Activated CD8-positive, alpha-beta T cell treated with anti-CD3 and anti-CD28 coated beads for 36 hours (primary cell): ENCODE measurements around the gene CLEC1A. TPM values are rescaled to one million over a fixed set of nuclear protein-coding genes. Genes with fewer than 3 reads are reported as not detected.

Experiments used
- ATAC-seq: fragments of 200-7000 bp; cut with Tn5 transposase; one replicate; pipeline ENCODE4 v1.10.0; 2021; ENCODE audit warnings: mild to moderate bottlenecking, moderate library complexity
- CTCF ChIA-PET: fragments of 350-600 bp; sonication (Branson Sonifier 250); formaldehyde crosslinking; loops from one replicate; lab custom pipeline; 2021; ENCODE audit warnings: antibody characterized with exemption; lab: Charles Lee
- POLR2A ChIA-PET: fragments of 350-600 bp; sonication (Branson Sonifier 250); formaldehyde crosslinking; loops from one replicate; lab custom pipeline; 2021; ENCODE audit warnings: antibody characterized with exemption; lab: Charles Lee
- DNase-seq: peaks from one replicate; pipeline ENCODE4 v3.0.0-alpha.2; 2020
- H3K27ac Mint-ChIP-seq: one replicate; pipeline ENCODE4 v1.8.0; 2021; ENCODE audit warnings: mild to moderate bottlenecking, mixed read lengths
- H3K27me3 Mint-ChIP-seq: one replicate; pipeline ENCODE4 v1.8.0; 2021; ENCODE audit warnings: mixed read lengths
- H3K36me3 Mint-ChIP-seq: one replicate; pipeline ENCODE4 v1.8.0; 2021; ENCODE audit warnings: low read depth, mixed read lengths
- H3K4me1 Mint-ChIP-seq: one replicate; pipeline ENCODE4 v1.8.0; 2021; ENCODE audit warnings: low read depth, mixed read lengths
- H3K4me3 Mint-ChIP-seq: one replicate; pipeline ENCODE4 v1.8.0; 2021; ENCODE audit warnings: mild to moderate bottlenecking, moderate library complexity, mixed read lengths
- H3K9me3 Mint-ChIP-seq: one replicate; pipeline ENCODE4 v1.8.0; 2021; ENCODE audit warnings: mixed read lengths
- intact Hi-C: fragments of 100-400 bp; cut with micrococcal nuclease; formaldehyde crosslinking; loops from one replicate; pipeline ENCODE4 v1.10.0; 2022
- total RNA-seq, 2 experiments: library from RNA; stranded (reverse); gene quantifications; one replicate each; pipeline ENCODE4 v1.2.3, GENCODE V29; 2021
- TF ChIP-seq, protein P1 (sequence below): fragments of 200-600 bp; IDR thresholded peaks from one replicate; pipeline ENCODE4 v1.8.0; 2022; ENCODE audit warnings: antibody characterized with exemption, mild to moderate bottlenecking

Gene CLEC1A
- total RNA-seq, 2 experiments from 2014 or later: not detected

DNA sequence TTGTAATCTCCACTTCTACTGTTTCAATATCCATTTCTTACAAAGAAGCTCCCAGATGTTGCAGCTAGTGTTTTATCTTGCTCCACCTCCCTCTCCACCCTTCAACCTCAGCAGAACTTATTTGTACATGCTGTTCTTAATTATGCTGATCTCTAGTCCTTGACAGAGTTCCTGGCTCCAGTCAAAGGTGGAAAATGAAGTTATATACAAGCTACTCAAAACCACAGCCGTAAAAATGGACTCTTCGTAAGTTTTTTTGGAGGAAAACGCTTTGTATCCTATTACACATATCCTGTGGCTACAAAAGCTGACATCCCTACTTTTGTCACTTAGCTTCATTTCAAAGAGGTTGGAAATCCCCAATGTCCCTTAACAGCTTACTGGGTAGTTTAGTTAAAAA is 1.3 kb downstream of the CLEC1A start:
- TF ChIP-seq, protein P1, sequence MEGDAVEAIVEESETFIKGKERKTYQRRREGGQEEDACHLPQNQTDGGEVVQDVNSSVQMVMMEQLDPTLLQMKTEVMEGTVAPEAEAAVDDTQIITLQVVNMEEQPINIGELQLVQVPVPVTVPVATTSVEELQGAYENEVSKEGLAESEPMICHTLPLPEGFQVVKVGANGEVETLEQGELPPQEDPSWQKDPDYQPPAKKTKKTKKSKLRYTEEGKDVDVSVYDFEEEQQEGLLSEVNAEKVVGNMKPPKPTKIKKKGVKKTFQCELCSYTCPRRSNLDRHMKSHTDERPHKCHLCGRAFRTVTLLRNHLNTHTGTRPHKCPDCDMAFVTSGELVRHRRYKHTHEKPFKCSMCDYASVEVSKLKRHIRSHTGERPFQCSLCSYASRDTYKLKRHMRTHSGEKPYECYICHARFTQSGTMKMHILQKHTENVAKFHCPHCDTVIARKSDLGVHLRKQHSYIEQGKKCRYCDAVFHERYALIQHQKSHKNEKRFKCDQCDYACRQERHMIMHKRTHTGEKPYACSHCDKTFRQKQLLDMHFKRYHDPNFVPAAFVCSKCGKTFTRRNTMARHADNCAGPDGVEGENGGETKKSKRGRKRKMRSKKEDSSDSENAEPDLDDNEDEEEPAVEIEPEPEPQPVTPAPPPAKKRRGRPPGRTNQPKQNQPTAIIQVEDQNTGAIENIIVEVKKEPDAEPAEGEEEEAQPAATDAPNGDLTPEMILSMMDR: no peak
- no peaks in the 10 kb centered on the region for H3K36me3 Mint-ChIP-seq
- CTCF ChIA-PET: interaction anchor here (1.1 kb wide), 1 partner anchor 35 kb away, joined by 3 read pairs; no protein-coding TSS in a partner anchor
- no peak overlapping the region for H3K27ac Mint-ChIP-seq
- no peaks in the 10 kb centered on the region for H3K9me3 Mint-ChIP-seq
- no peaks in the 10 kb centered on the region for H3K27me3 Mint-ChIP-seq
- POLR2A ChIA-PET: interaction anchor here (1.1 kb wide), 1 partner anchor 13 kb away, joined by 3 read pairs; no protein-coding TSS in a partner anchor
- no peaks in the 10 kb centered on the region for H3K4me1 Mint-ChIP-seq
- ATAC-seq (no peak), DNase-seq (no peak)
- no peak overlapping the region for H3K4me3 Mint-ChIP-seq
- intact Hi-C loops: no loop called here

DNA sequence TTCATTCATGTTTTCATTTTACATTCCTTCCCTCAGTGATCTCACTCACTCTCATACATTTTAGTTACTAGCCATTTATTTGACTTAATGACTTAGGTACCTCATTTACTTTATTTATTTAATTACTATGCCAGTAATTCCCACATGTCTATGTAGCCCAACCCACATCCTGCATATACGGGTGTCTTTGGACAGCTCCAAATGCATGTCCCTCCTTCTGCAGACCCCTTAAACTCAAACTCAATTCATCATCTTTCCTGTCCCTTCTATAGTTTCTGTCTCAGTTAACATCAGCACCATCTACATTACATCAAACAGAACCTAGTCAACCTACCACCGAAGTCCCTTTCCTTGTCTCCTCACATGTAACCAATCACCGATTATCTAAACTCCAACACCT is 2.8 kb downstream of the CLEC1A start:
- intact Hi-C loops: no loop called here
- POLR2A ChIA-PET: no interaction called here
- Mint-ChIP-seq H3K4me3 (no peak overlapping the region), H3K9me3 (no peaks in the 10 kb centered on the region), H3K27ac (no peak overlapping the region), H3K27me3 (no peaks in the 10 kb centered on the region), H3K4me1 (no peaks in the 10 kb centered on the region), H3K36me3 (no peaks in the 10 kb centered on the region)
- CTCF ChIA-PET: no interaction called here
- no peak for ATAC-seq
- TF ChIP-seq, protein P1: no peak
- DNase-seq: no peak

DNA sequence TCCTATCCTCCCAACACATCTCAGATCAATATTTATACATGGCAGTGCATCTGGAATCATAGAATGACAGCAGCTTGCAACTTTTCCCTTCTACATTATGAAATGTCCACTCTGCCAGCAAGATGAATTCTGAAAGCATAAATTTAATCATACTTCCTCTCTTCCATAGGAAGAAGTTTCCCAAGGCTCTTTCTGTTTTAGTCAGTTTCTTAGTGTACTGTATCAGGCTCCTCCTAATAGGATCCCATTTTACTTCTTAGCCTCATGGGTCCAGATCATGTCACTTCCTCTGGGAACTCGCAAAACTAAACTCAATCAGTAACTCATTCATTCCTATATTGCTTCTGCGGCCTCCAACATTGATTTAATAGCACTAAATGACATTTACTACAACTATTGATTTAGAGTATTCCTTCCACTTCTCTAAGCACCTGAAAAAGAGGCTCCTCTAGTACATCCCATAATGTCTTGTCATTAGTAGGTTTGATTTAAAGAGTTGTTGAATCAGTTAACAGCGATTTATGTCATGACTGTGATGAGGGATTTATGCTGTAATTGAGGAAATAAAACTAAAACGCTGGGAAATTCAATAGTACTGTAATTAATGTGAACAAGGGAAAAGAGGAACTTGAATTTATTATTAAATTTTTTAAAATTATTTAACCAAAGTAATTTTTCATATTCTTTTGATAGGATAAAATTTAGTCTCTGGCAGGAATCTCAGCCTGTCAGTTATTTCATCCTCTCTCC is 4.0 kb downstream of the CLEC1A start:
- ChIA-PET CTCF (no interaction called here), POLR2A (interaction anchor here (1.1 kb wide), 1 partner anchor 45 kb away, joined by 3 read pairs; no protein-coding TSS in a partner anchor)
- intact Hi-C loops: no loop called here

DNA sequence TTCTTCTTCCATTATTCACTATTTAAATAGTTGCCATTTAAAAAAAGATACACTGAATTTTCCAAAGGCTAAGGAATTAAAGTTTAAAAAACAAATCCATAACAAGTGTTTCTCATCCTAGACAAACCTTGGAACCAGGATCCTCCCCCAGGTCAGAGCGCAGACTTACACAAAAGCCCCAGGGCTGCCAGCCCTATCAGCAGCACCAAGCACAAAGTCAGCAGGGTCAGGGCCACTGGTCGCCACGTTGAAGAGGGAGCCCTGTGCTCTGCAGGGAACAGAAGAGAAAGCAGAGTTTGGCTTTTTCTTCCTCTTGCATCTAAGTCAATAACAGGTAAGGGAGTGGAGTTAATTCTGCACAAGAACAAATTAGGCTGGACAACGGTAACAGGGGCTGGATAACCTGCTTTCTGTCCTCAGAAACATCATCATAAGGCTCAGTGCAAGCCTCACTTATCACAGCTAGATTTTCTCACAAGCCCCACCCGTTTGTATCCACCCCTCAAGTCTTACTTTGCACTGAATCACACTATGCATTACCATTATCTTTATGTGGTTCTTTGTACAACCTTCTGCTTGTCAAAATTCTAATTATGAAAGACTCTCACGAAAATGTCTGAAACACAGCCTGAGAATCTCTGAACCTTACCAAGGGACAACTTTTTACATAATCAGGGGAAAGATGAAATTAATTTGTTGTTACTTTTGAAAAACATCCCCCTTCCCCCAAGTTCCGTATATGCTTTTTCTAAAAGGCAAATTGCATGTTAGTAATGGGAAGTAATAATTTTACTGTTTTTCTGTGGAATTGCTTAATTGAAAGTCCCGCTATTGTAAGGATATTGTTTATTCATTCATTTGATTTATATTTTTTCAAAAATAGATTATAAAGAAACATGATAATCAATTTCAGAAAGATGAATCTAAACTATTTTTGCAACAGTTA is 9.6 kb downstream of the CLEC1A start:
- ChIA-PET CTCF (no interaction called here), POLR2A (no interaction called here)
- no peak overlapping the region for H3K27ac Mint-ChIP-seq
- no peak overlapping the region for H3K4me3 Mint-ChIP-seq
- intact Hi-C loops: no loop called here
- peaks cover 6% of the 10 kb centered on the region for H3K9me3 Mint-ChIP-seq
- ATAC-seq (no peak), DNase-seq (no peak)
- H3K27me3 Mint-ChIP-seq: peaks cover 6% of the 10 kb centered on the region
- TF ChIP-seq, protein P1: no peak
- H3K36me3 Mint-ChIP-seq: peaks cover under 1% of the 10 kb centered on the region
- H3K4me1 Mint-ChIP-seq: peaks cover 3% of the 10 kb centered on the region

More for the DNA sequence above, 4.0 kb downstream of the CLEC1A start:
- TF ChIP-seq, protein P1: no peak
- ATAC-seq (no peak), DNase-seq (no peak)
- peaks cover 3% of the 10 kb centered on the region for H3K27me3 Mint-ChIP-seq
- no peak overlapping the region for H3K4me3 Mint-ChIP-seq
- H3K9me3 Mint-ChIP-seq: no peaks in the 10 kb centered on the region
- peaks cover 2% of the 10 kb centered on the region for H3K4me1 Mint-ChIP-seq
- H3K36me3 Mint-ChIP-seq: no peaks in the 10 kb centered on the region
- no peak overlapping the region for H3K27ac Mint-ChIP-seq
